SK-N-SH treated with all-trans-retinoic acid at 6 μM for 48 hours (cell line): ENCODE measurements around the gene SLC2A8.

ENCODE experiments used
- ATAC-seq: fragments of 200-7000 bp; cut with Tn5 transposase; 3 replicates; pipeline ENCODE4 v1.9.1; 2020; ENCODE audit warnings: mild to moderate bottlenecking, moderate library complexity
- ARNTL ChIP-seq: fragments of 450-650 bp; formaldehyde crosslinking; IDR thresholded peaks from 2 replicates; pipeline ENCODE4 v1.5.0; 2020; ENCODE audit warnings: low read depth, mild to moderate bottlenecking, moderate library complexity, borderline replicate concordance
- BACH2 ChIP-seq: fragments of 250-450 bp; sonication (Bioruptor Pico); IDR thresholded peaks from 2 replicates; pipeline ENCODE4 v1.9.0; 2021; ENCODE audit warnings: mild to moderate bottlenecking, borderline replicate concordance
- CREB5 ChIP-seq: fragments of 250-450 bp; sonication (Bioruptor Pico); IDR thresholded peaks from 2 replicates; pipeline ENCODE4 v1.5.1; 2020; ENCODE audit warnings: low read depth, mild to moderate bottlenecking, moderate library complexity
- CSDC2 ChIP-seq: fragments of 250-450 bp; sonication (Bioruptor Pico); IDR thresholded peaks from 2 replicates; pipeline ENCODE4 v1.5.0; 2020; ENCODE audit warnings: mild to moderate bottlenecking, moderate library complexity
- ESRRG ChIP-seq: fragments of 250-450 bp; sonication (Bioruptor Pico); IDR thresholded peaks from 2 replicates; pipeline ENCODE4 v1.6.1; 2021; ENCODE audit warnings: mild to moderate bottlenecking
- GLIS3 ChIP-seq: fragments of 250-450 bp; sonication (Bioruptor Pico); IDR thresholded peaks from 2 replicates; pipeline ENCODE4 v1.5.0; 2020; ENCODE audit warnings: mild to moderate bottlenecking, moderate library complexity
- ISL1 ChIP-seq: fragments of 250-450 bp; sonication (Bioruptor Pico); IDR thresholded peaks from 2 replicates; pipeline ENCODE4 v2.1.2; 2022; ENCODE audit warnings: mild to moderate bottlenecking, moderate library complexity
- OSR1 ChIP-seq: fragments of 250-450 bp; sonication (Bioruptor Pico); IDR thresholded peaks from 2 replicates; pipeline ENCODE4 v1.8.0; 2022; ENCODE audit warnings: moderate library complexity, mild to moderate bottlenecking, inconsistent platforms
- PATZ1 ChIP-seq: fragments of 250-450 bp; sonication (Bioruptor Pico); IDR thresholded peaks from 2 replicates; pipeline ENCODE4 v1.8.0; 2020; ENCODE audit warnings: mild to moderate bottlenecking, moderate library complexity, borderline replicate concordance
- POU6F1 ChIP-seq: fragments of 250-450 bp; sonication (Bioruptor Pico); IDR thresholded peaks from 2 replicates; pipeline ENCODE4 v1.8.0; 2021; ENCODE audit warnings: low read depth, mild to moderate bottlenecking, moderate library complexity, borderline replicate concordance
- PPARA ChIP-seq: fragments of 250-450 bp; sonication (Bioruptor Pico); IDR thresholded peaks from 2 replicates; pipeline ENCODE4 v1.5.0; 2020; ENCODE audit warnings: mild to moderate bottlenecking, borderline replicate concordance
- RARB ChIP-seq: fragments of 250-450 bp; sonication (Bioruptor Pico); IDR thresholded peaks from 2 replicates; pipeline ENCODE4 v1.8.0; 2021; ENCODE audit warnings: mild to moderate bottlenecking, moderate library complexity
- SNAI2 ChIP-seq: fragments of 250-450 bp; sonication (Bioruptor Pico); IDR thresholded peaks from 2 replicates; pipeline ENCODE4 v1.5.0; 2020; ENCODE audit warnings: mild to moderate bottlenecking, moderate library complexity
- TCF4 ChIP-seq: fragments of 250-450 bp; sonication (Bioruptor Pico); IDR thresholded peaks from 2 replicates; pipeline ENCODE4 v1.8.0; 2021; ENCODE audit warnings: mild to moderate bottlenecking, moderate library complexity, borderline replicate concordance
- TOX ChIP-seq: fragments of 250-450 bp; sonication (Bioruptor Pico); IDR thresholded peaks from 2 replicates; pipeline ENCODE4 v1.8.0; 2021; ENCODE audit warnings: mild to moderate bottlenecking, moderate library complexity, borderline replicate concordance
- TSHZ2 ChIP-seq: fragments of 250-450 bp; sonication (Bioruptor Pico); IDR thresholded peaks from 2 replicates; pipeline ENCODE4 v1.5.0; 2020; ENCODE audit warnings: mild to moderate bottlenecking, moderate library complexity
- ZC3H10 ChIP-seq: fragments of 250-450 bp; sonication (Bioruptor Pico); IDR thresholded peaks from 2 replicates; pipeline ENCODE4 v1.5.1; 2021; ENCODE audit warnings: mild to moderate bottlenecking, moderate library complexity
- ZFP3 ChIP-seq: fragments of 250-450 bp; sonication (Bioruptor Pico); IDR thresholded peaks from 2 replicates; pipeline ENCODE4 v1.5.0; 2020; ENCODE audit warnings: mild to moderate bottlenecking, moderate library complexity
- ZFP30 ChIP-seq: fragments of 450-650 bp; formaldehyde crosslinking; IDR thresholded peaks from 2 replicates; pipeline ENCODE4 v1.5.0; 2022; ENCODE audit warnings: mild to moderate bottlenecking, moderate library complexity
- ZNF70 ChIP-seq: fragments of 450-650 bp; formaldehyde crosslinking; IDR thresholded peaks from 2 replicates; pipeline ENCODE4 v1.5.0; 2020; ENCODE audit warnings: mild to moderate bottlenecking, moderate library complexity
- ZNF8 ChIP-seq: fragments of 450-650 bp; formaldehyde crosslinking; IDR thresholded peaks from 2 replicates; pipeline ENCODE4 v1.5.0; 2020; ENCODE audit warnings: mild to moderate bottlenecking, moderate library complexity
- TF ChIP-seq, protein P1 (sequence below): fragments of 250-450 bp; sonication (Bioruptor Pico); IDR thresholded peaks from 2 replicates; pipeline ENCODE4 v1.5.1; 2021; ENCODE audit warnings: mild to moderate bottlenecking, moderate library complexity

SLC2A8 gene

DNA sequence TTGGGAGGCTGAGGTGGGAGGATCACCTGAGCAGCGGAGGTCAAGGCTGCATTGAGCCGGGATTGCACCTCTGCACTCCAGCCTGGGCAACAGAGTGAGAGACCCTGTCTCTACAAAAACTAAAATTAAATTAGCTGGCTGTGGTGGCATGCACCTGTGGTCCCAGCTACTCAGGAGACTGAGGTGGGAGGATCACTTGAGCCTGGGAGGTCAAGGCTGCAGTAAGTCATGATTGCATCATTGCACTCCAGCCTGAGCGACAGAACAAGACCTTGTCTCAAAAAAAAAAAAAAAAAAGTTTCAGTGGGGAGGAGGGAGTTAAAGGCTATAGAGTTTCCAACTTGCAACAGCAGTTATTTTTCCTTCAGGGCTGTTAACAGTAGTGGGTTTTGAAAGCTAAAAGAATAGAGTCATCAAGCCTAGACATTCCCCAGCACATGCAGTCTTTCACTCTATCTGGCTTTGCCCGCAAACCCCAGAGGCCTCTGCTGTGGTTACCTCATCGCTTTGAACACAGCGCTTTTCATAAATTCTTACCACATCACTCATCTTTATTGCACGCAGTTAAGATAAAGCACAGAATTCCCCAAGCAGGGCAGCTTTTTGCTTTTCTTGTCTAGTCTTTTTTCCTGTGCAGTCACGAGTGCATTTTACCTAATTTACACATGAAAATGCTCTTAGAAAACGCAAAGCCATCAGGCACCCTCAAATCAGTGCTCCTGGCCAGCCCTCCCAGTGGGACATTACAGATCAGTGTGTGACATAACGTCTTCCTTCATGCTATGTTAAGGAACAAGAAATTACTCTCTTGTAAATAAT, 8.7 kb upstream of the SLC2A8 start:
- TF ChIP-seq, protein P1, sequence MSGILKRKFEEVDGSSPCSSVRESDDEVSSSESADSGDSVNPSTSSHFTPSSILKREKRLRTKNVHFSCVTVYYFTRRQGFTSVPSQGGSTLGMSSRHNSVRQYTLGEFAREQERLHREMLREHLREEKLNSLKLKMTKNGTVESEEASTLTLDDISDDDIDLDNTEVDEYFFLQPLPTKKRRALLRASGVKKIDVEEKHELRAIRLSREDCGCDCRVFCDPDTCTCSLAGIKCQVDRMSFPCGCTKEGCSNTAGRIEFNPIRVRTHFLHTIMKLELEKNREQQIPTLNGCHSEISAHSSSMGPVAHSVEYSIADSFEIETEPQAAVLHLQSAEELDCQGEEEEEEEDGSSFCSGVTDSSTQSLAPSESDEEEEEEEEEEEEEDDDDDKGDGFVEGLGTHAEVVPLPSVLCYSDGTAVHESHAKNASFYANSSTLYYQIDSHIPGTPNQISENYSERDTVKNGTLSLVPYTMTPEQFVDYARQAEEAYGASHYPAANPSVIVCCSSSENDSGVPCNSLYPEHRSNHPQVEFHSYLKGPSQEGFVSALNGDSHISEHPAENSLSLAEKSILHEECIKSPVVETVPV (CRISPR knock-in tag), result no peak
- TF ChIP-seq ISL1 (CRISPR knock-in tag) (peak; percentile 86), TOX (CRISPR knock-in tag) (no peak), POU6F1 (CRISPR knock-in tag) (no peak), ZFP30 (no peak), CREB5 (CRISPR knock-in tag) (peak; percentile 94), ZNF8 (no peak), ESRRG (no peak)
- ATAC-seq, result peak; percentile 99

DNA sequence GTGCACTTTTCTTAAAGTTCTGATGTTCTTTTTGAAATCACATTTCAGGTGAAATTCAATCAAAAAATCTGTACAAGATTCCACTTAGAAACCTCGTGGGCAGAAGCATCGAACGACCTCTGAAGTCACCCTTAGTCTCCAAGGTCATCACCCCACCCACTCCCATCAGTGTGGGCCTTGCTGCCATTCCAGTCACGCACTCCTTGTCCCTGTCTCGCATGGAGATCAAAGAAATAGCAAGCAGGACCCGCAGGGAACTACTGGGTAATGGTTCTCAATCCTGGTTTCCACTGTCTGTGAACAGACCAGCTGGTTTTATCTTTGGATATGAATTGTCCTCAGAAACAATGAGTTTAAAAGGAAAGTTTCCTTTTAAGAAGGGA, 8.1 kb upstream of the SLC2A8 start:
- TF ChIP-seq ZNF70 (CRISPR knock-in tag) (no peak), ZFP30 (no peak), ZC3H10 (CRISPR knock-in tag) (no peak), PPARA (no peak), OSR1 (CRISPR knock-in tag) (no peak), BACH2 (CRISPR knock-in tag) (no peak), TCF4 (no peak), ESRRG (no peak), RARB (CRISPR knock-in tag) (no peak), ISL1 (CRISPR knock-in tag) (no peak)
- ATAC-seq, result peak; percentile 5; the same call in 1 of the 3 replicates

GRCh38 chr9:127389381-127390247, 7.4 kb upstream of the SLC2A8 start:
- TF ChIP-seq CSDC2 (CRISPR knock-in tag), result no peak
- no peak for TF ChIP-seq ZNF8
- no peak for TF ChIP-seq TSHZ2 (CRISPR knock-in tag)
- no peak for TF ChIP-seq TOX (CRISPR knock-in tag)
- no peak for TF ChIP-seq TCF4
- TF ChIP-seq OSR1 (CRISPR knock-in tag), result no peak
- no peak for TF ChIP-seq ZFP3
- TF ChIP-seq ARNTL, result no peak
- no peak for TF ChIP-seq POU6F1 (CRISPR knock-in tag)
- no peak for TF ChIP-seq PPARA
- TF ChIP-seq ZC3H10 (CRISPR knock-in tag), result no peak
- TF ChIP-seq ISL1 (CRISPR knock-in tag), result no peak
- no peak for TF ChIP-seq PATZ1
- no peak for TF ChIP-seq BACH2 (CRISPR knock-in tag)
- no peak for TF ChIP-seq SNAI2 (CRISPR knock-in tag)
- no peak for TF ChIP-seq ZFP30
- TF ChIP-seq, protein P1 (CRISPR knock-in tag), result no peak
- no peak for TF ChIP-seq GLIS3 (CRISPR knock-in tag)
- TF ChIP-seq ZNF70 (CRISPR knock-in tag), result no peak
- TF ChIP-seq, all 23 proteins: peak for 0
- ATAC-seq, result no peak
